GM12878 (cell line): Measurements from ENCODE around the gene MGA. TPM values are rescaled to one million over a fixed set of nuclear protein-coding genes. Genes with fewer than 3 reads are reported as not detected.
"Not testable (repeated sequence)": the region's sequence is repeated elsewhere in the genome, so short reads cannot be mapped to it uniquely, and the experiment has no call there.

Source experiments
- ATAC-seq: fragments of 200-7000 bp; cut with Tn5 transposase; 3 replicates; pipeline ENCODE4 v1.9.1; 2020; ENCODE audit warnings: mild to moderate bottlenecking, moderate library complexity
- BruUV-seq: library from RNA; stranded (reverse); fragments of 400-500 nt; replicated peaks from 2 replicates; lab custom pipeline; 2021; lab: Mats Ljungman, UMichigan
- CTCF ChIA-PET: fragments of 300-600 bp; sonication (Branson Sonifier 250); formaldehyde crosslinking; extraction: SDS; loops from one replicate; lab custom pipeline; 2021; ENCODE audit warnings: inconsistent platforms; lab: Yijun Ruan, JAX
- POLR2A ChIA-PET: fragments of 350-600 bp; formaldehyde crosslinking; extraction: SDS; loops from one replicate; lab custom pipeline; 2021; ENCODE audit warnings: inconsistent platforms; lab: Charles Lee
- RAD21 ChIA-PET: fragments of 300-600 bp; sonication (Branson Sonifier 250); formaldehyde crosslinking; loops from one replicate; lab custom pipeline; 2023; ENCODE audit warnings: antibody characterized with exemption; ENCODE audit not compliant: unreplicated experiment; lab: Charles Lee
- SMC1A ChIA-PET: fragments of 300-600 bp; sonication (Branson Sonifier 250); formaldehyde crosslinking; loops from one replicate; lab custom pipeline; 2023; ENCODE audit not compliant: unreplicated experiment, uncharacterized antibody; lab: Charles Lee
- DNase-seq: peaks from one replicate; pipeline ENCODE4 v3.0.0-alpha.2; 2011; ENCODE audit warnings: low read depth, low spot score
- FAIRE-seq: peaks from 3 replicates; lab custom pipeline; 2011; peaks lifted over from hg19 to GRCh38; lab: Jason Lieb, UNC
- H2AFZ ChIP-seq: 2 replicates; pipeline ENCODE4 v1.6.0; 2011; ENCODE audit warnings: low read depth, low read length, control low read depth; ENCODE audit not compliant: control insufficient read depth
- H3K27ac ChIP-seq: 2 replicates; pipeline ENCODE4 v1.5.1; 2011; ENCODE audit warnings: control low read depth; ENCODE audit not compliant: control insufficient read depth, insufficient read depth
- H3K27me3 ChIP-seq, 2 experiments: replicated peaks in 1 of 2; 2 replicates each; pipeline versions ENCODE4 v1.6.0 to v1.6.1; 2011; ENCODE audit warnings: low read length in 1 of 2; ENCODE audit not compliant: control insufficient read depth in 2 of 2, insufficient read depth in 2 of 2
- H3K36me3 ChIP-seq, 2 experiments: 2 replicates each; pipeline ENCODE4 v1.5.1; 2011; ENCODE audit warnings: low read length in 1 of 2; ENCODE audit not compliant: control insufficient read depth in 2 of 2, insufficient read depth in 2 of 2
- H3K4me1 ChIP-seq: 2 replicates; pipeline ENCODE4 v1.6.1; 2011; ENCODE audit warnings: mild to moderate bottlenecking, low read length, moderate library complexity, mixed read lengths; ENCODE audit not compliant: control insufficient read depth, insufficient read depth
- H3K4me2 ChIP-seq: 2 replicates; pipeline ENCODE4 v1.6.0; 2011; ENCODE audit warnings: control low read depth; ENCODE audit not compliant: control insufficient read depth, insufficient read depth
- H3K4me3 ChIP-seq: fragments of 200-600 bp; sonication (generic); 2 replicates; pipeline ENCODE4 v1.5.1; 2016
- H3K79me2 ChIP-seq: 2 replicates; pipeline ENCODE4 v1.6.0; 2011; ENCODE audit warnings: low read length; ENCODE audit not compliant: control insufficient read depth, insufficient read depth
- H3K9ac ChIP-seq: 2 replicates; pipeline ENCODE4 v1.8.0; 2011; ENCODE audit warnings: low read length, control low read depth, mixed read lengths; ENCODE audit not compliant: control insufficient read depth, insufficient read depth
- H3K9me3 ChIP-seq: replicated peaks from 3 replicates; pipeline ENCODE4 v1.5.1; 2011; ENCODE audit warnings: mild to moderate bottlenecking, low read length; ENCODE audit not compliant: control insufficient read depth, insufficient read depth
- H4K20me1 ChIP-seq: 2 replicates; pipeline ENCODE4 v1.6.0; 2011; ENCODE audit not compliant: control insufficient read depth, insufficient read depth
- BMI1 ChIP-seq: fragments of 450-650 bp; IDR thresholded peaks from 2 replicates; pipeline ENCODE4 v1.6.1; 2016; ENCODE audit warnings: mild to moderate bottlenecking, moderate library complexity, borderline replicate concordance
- CBX3 ChIP-seq: fragments of 200-600 bp; sonication (generic); IDR thresholded peaks from 2 replicates; pipeline ENCODE4 v1.6.1; 2016; ENCODE audit warnings: low read depth, borderline replicate concordance
- CEBPB ChIP-seq, 2 experiments: fragments of 150-350 bp in 1 of 2; IDR thresholded peaks; 2 replicates each; pipeline ENCODE4 v1.6.1; 2012 to 2014; ENCODE audit warnings: low read depth in 2 of 2, low read length in 2 of 2, borderline replicate concordance in 1 of 2, inconsistent platforms in 1 of 2
- EGR1 ChIP-seq, 2 experiments: IDR thresholded peaks; 1 replicate in 1 of 2; 2 replicates in 1 of 2; pipeline ENCODE4 v1.6.1; 2011 to 2012; ENCODE audit warnings: low read depth in 2 of 2, low read length in 2 of 2, borderline replicate concordance in 1 of 2, mild to moderate bottlenecking in 1 of 2, moderate library complexity in 1 of 2
- EP300 ChIP-seq, 2 experiments: fragments of 150-350 bp in 1 of 2; IDR thresholded peaks; 2 replicates each; pipeline ENCODE4 v1.6.1; 2011 to 2012; ENCODE audit warnings: low read depth in 2 of 2, low read length in 2 of 2, borderline replicate concordance in 1 of 2, improper control_type of control experiment in 1 of 2, inconsistent platforms in 1 of 2; ENCODE audit not compliant: control insufficient read depth in 1 of 2
- ESRRA ChIP-seq: IDR thresholded peaks from 2 replicates; pipeline ENCODE4 v1.6.1; 2012; ENCODE audit warnings: mild to moderate bottlenecking, low read length, improper control_type of control experiment
- ETV6 ChIP-seq, 2 experiments: fragments of 450-650 bp in 1 of 2; IDR thresholded peaks in 1 of 2; conservative IDR thresholded peaks in 1 of 2; 2 replicates each; pipeline ENCODE4 v1.6.1; 2014; ENCODE audit warnings: antibody characterized with exemption in 1 of 2, borderline replicate concordance in 1 of 2, low read depth in 1 of 2, mild to moderate bottlenecking in 1 of 2, moderate library complexity in 1 of 2
- FOXK2 ChIP-seq: fragments of 450-650 bp; IDR thresholded peaks from 2 replicates; pipeline ENCODE4 v1.6.1; 2017; ENCODE audit warnings: mild to moderate bottlenecking, moderate library complexity
- GABPA ChIP-seq: IDR thresholded peaks from 2 replicates; pipeline ENCODE4 v1.6.1; 2014; ENCODE audit warnings: antibody characterized with exemption, low read depth, mild to moderate bottlenecking, inconsistent platforms
- RAD21 ChIP-seq: IDR thresholded peaks from 2 replicates; pipeline ENCODE4 v1.6.1; 2011; ENCODE audit warnings: mild to moderate bottlenecking, low read depth, low read length, moderate library complexity; ENCODE audit not compliant: insufficient read depth
- SMAD5 ChIP-seq: IDR thresholded peaks from 2 replicates; pipeline ENCODE4 v1.6.1; 2016; ENCODE audit warnings: antibody characterized with exemption, low read depth
- ZSCAN29 ChIP-seq: fragments of 450-650 bp; IDR thresholded peaks from 2 replicates; pipeline ENCODE4 v1.6.1; 2017; ENCODE audit warnings: mild to moderate bottlenecking, moderate library complexity
- WGBS: methylation state at CpG from one replicate; pipeline ENCODE4 v1.1.6; 2016; ENCODE audit warnings: low lambda C conversion rate; ENCODE audit not compliant: insufficient replicate concordance, insufficient coverage; ENCODE audit errors: missing lambda C conversion rate; 5-methylcytosine and 5-hydroxymethylcytosine counted together
- in situ Hi-C: fragments of 300-500 bp; cut with MboI; formaldehyde crosslinking; loops from 9 replicates; pipeline ENCODE4 v1.14.3; 2018; ENCODE audit warnings: mixed read lengths
- intact Hi-C: fragments of 100-400 bp; cut with micrococcal nuclease; formaldehyde crosslinking; loops from one replicate; pipeline ENCODE4 v1.14.2; 2022; ENCODE audit not compliant: unreplicated experiment
- polyA plus RNA-seq, 11 experiments: library from polyadenylated mRNA; depleted of rRNA in 4 of 11; unstranded in 6 of 11; stranded (reverse) in 5 of 11; fragments of >200 nt; fragmentation: Nextera tagmentation in 4 of 11; fragmentation: Illumina TruSeq in 1 of 11; extraction: Ambion mirVana in 4 of 11; extraction: Trizol in 1 of 11; gene quantifications; 1 replicate in 1 of 11; 2 replicates in 10 of 11; pipeline versions ENCODE4 v1.2.1 to v1.2.3, GENCODE V29; 2011 to 2016; ENCODE audit warnings: inconsistent platforms in 2 of 11, missing spikeins in 2 of 11, low read depth in 1 of 11
- total RNA-seq, 4 experiments: library from RNA; depleted of rRNA in 3 of 4; stranded (reverse); fragments of >200 nt in 3 of 4; fragmentation: Illumina TruSeq in 1 of 4; extraction: Trizol in 1 of 4; gene quantifications; 2 replicates each; pipeline versions ENCODE4 v1.2.1 to v1.2.3, GENCODE V29; 2013 to 2021
- TF ChIP-seq, protein P1 (sequence below): fragments of 450-650 bp; IDR thresholded peaks from 2 replicates; pipeline ENCODE4 v1.6.1; 2017; ENCODE audit warnings: mild to moderate bottlenecking

The MGA gene
- total and polyA plus RNA-seq, 10 of the 15 experiments (the other 5 are each of a cell fraction or from before 2014, with no cell fraction given), result 2.6 to 29.6 (median 17.0) TPM

DNA sequence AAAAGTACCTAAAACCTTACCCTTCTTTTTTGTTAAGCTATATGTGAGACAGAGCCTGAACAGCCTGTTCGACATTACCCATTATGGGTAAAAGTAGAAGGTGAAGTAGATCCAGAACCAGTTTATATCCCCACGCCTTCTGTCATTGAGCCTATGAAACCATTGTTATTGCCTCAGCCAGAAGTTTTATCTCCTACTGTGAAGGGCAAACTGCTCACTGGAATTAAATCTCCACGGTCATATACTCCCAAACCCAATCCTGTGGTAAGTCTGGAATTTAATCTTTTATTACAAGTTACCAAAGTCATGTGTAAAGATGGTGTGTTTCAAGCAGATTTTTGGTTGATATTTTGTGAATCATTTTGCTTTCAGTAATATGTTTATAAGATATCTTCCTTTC is 66.9 kb downstream of the MGA start:
- CTCF ChIA-PET, result interaction anchor here (0.7 kb wide), 1 partner anchor 57 kb away, joined by 3 read pairs; no protein-coding TSS in a partner anchor
- no peaks in the 10 kb centered on the region for H3K9me3 ChIP-seq
- in situ Hi-C loops, result no loop called here
- ATAC-seq, result no peak
- WGBS, result 98% methylated on average over 3 of the region's 3 CpGs
- no peak for DNase-seq
- TF ChIP-seq EP300 (IDR thresholded peaks at IDR 0.05; ENCODE audit: borderline replicate concordance in 1 of 2, control insufficient read depth in 1 of 2, low read depth in 2 of 2, low read length in 2 of 2) (no peak), CBX3 (no peak), EGR1 (IDR thresholded peaks at IDR 0.05; ENCODE audit: borderline replicate concordance in 1 of 2, low read depth in 2 of 2, low read length in 2 of 2) (no peak), CEBPB (IDR thresholded peaks at IDR 0.05; ENCODE audit: borderline replicate concordance in 1 of 2, low read depth in 2 of 2, low read length in 2 of 2) (no peak), GABPA (no peak), FOXK2 (no peak), RAD21 (no peak), ETV6 (conservative IDR thresholded peaks at IDR 0.05 in 1 of 2, IDR thresholded peaks at IDR 0.05 in 1 of 2; ENCODE audit: borderline replicate concordance in 1 of 2, low read depth in 1 of 2) (no peak), ESRRA (no peak), BMI1 (no peak), SMAD5 (no peak), ZSCAN29 (no peak)
- TF ChIP-seq, protein P1, sequence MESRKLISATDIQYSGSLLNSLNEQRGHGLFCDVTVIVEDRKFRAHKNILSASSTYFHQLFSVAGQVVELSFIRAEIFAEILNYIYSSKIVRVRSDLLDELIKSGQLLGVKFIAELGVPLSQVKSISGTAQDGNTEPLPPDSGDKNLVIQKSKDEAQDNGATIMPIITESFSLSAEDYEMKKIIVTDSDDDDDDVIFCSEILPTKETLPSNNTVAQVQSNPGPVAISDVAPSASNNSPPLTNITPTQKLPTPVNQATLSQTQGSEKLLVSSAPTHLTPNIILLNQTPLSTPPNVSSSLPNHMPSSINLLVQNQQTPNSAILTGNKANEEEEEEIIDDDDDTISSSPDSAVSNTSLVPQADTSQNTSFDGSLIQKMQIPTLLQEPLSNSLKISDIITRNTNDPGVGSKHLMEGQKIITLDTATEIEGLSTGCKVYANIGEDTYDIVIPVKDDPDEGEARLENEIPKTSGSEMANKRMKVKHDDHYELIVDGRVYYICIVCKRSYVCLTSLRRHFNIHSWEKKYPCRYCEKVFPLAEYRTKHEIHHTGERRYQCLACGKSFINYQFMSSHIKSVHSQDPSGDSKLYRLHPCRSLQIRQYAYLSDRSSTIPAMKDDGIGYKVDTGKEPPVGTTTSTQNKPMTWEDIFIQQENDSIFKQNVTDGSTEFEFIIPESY, result no peak
- TF ChIP-seq, all 136 proteins: peak for 0
- POLR2A ChIA-PET, result no interaction called here
- no peak overlapping the region for H3K4me2 ChIP-seq
- FAIRE-seq, result no peak
- peaks cover 6% of the 10 kb centered on the region; the same call in 1 of the 2 replicates for H3K4me1 ChIP-seq
- BruUV-seq, result no TSS peak
- H4K20me1 ChIP-seq, result no peaks in the 10 kb centered on the region
- H3K79me2 ChIP-seq, result no peaks in the 10 kb centered on the region
- H3K27ac ChIP-seq, result no peak overlapping the region
- no peak overlapping the region for H2AFZ ChIP-seq
- RAD21 ChIA-PET, result no interaction called here
- H3K27me3 ChIP-seq, result no peaks in the 10 kb centered on the region
- intact Hi-C loops, result no loop called here
- H3K36me3 ChIP-seq, result peaks cover 0 to 6% of the 10 kb centered on the region in 2 experiments; a peak in 2 of 4 replicates
- SMC1A ChIA-PET, result interaction anchor here (0.7 kb wide), 2 partner anchors 16 to 47 kb away, joined by 3 to 5 read pairs; no protein-coding TSS in a partner anchor
- H3K9ac ChIP-seq, result no peak overlapping the region
- no peak overlapping the region for H3K4me3 ChIP-seq

DNA sequence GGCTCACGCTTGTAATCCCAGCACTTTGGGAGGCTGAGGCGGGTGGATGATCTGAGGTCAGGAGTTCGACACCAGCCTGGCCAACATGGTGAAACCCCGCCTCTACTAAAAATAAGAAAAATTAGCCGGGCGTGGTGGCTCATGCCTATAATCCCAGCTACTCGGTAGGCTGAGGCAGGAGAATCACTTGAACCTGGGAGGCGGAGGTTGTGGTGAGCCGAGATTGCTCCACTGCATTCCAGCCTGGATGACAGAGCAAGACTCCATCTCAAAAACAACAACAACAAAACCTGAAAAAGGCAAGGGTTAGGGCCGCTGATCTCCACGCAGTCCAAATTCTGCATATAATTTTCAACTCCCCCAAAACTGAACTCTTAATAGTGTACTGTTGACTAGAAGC is 67.9 kb downstream of the MGA start:
- in situ Hi-C loops, H3K9ac ChIP-seq, H3K4me2 ChIP-seq, H3K36me3 ChIP-seq, H3K4me1 ChIP-seq, H3K9me3 ChIP-seq, ATAC-seq, FAIRE-seq, CTCF ChIA-PET, H3K27ac ChIP-seq, H3K79me2 ChIP-seq, intact Hi-C loops, H3K4me3 ChIP-seq, RAD21 ChIA-PET, H2AFZ ChIP-seq, H4K20me1 ChIP-seq, BruUV-seq, H3K27me3 ChIP-seq, DNase-seq: not testable (repeated sequence)
- ChIA-PET SMC1A (interaction anchor here (0.5 to 0.9 kb wide), 2 partner anchors 183 to 406 kb away, joined by 3 read pairs; no protein-coding TSS in a partner anchor), POLR2A (interaction anchor here (0.5 kb wide), 1 partner anchor 1020 kb away, joined by 3 read pairs; no protein-coding TSS in a partner anchor)
- over 99% methylated on average over 11 of the region's 11 CpGs for WGBS
